HepG2 (cell line): ENCODE results near the gene ZNF367. TPM values are rescaled to one million over a fixed set of nuclear protein-coding genes. Genes with fewer than 3 reads are reported as not detected.
A peak's percentile ranks its signal among the peaks of the same experiment; 100 is the strongest.

Source experiments
- HNF4A ChIP-seq: sonication (generic); formaldehyde crosslinking; IDR thresholded peaks from 2 replicates; pipeline ENCODE4 v1.4.0; 2020; ENCODE audit warnings: missing genetic modification reagents
- RAD21 ChIP-seq: fragments of 450-650 bp; formaldehyde crosslinking; IDR thresholded peaks from 2 replicates; pipeline ENCODE4 v1.5.0; 2020; ENCODE audit warnings: mild to moderate bottlenecking
- RFX3 ChIP-seq: IDR thresholded peaks from 2 replicates; pipeline ENCODE4 v1.6.1; 2016; ENCODE audit warnings: missing biosample characterization, missing genetic modification reagents
- SALL1 ChIP-seq: sonication (generic); formaldehyde crosslinking; IDR thresholded peaks from 2 replicates; pipeline ENCODE4 v1.8.0; 2022; ENCODE audit warnings: mild to moderate bottlenecking, missing genetic modification reagents
- YY1 ChIP-seq: IDR thresholded peaks from 2 replicates; pipeline ENCODE4 v1.6.1; 2011; ENCODE audit warnings: low read length, low read depth, moderate library complexity, mild to moderate bottlenecking; ENCODE audit not compliant: insufficient read depth, insufficient replicate concordance
- ZFP82 ChIP-seq: sonication (generic); formaldehyde crosslinking; IDR thresholded peaks from 2 replicates; pipeline ENCODE4 v1.5.1; 2020; ENCODE audit warnings: mild to moderate bottlenecking, missing genetic modification reagents, borderline replicate concordance
- ZNF124 ChIP-seq: sonication (generic); formaldehyde crosslinking; IDR thresholded peaks from 2 replicates; pipeline ENCODE4 v1.4.0; 2020; ENCODE audit warnings: missing genetic modification reagents
- ZNF44 ChIP-seq: sonication (generic); formaldehyde crosslinking; IDR thresholded peaks from 2 replicates; pipeline ENCODE4 v1.5.1; 2020; ENCODE audit warnings: mild to moderate bottlenecking, missing genetic modification reagents
- ZNF567 ChIP-seq: sonication (generic); formaldehyde crosslinking; IDR thresholded peaks from 2 replicates; pipeline ENCODE4 v1.8.1; 2023; ENCODE audit warnings: mild to moderate bottlenecking, missing genetic modification reagents, borderline replicate concordance
- ZNF614 ChIP-seq: IDR thresholded peaks from 2 replicates; pipeline ENCODE4 v1.6.1; 2018; ENCODE audit warnings: missing biosample characterization, missing genetic modification reagents, inconsistent platforms, borderline replicate concordance
- ZNF674 ChIP-seq: sonication (generic); formaldehyde crosslinking; IDR thresholded peaks from 2 replicates; pipeline ENCODE4 v1.5.0; 2020; ENCODE audit warnings: low read depth, mild to moderate bottlenecking, missing genetic modification reagents
- ZNF83 ChIP-seq: sonication (generic); formaldehyde crosslinking; IDR thresholded peaks from 2 replicates; pipeline ENCODE4 v1.4.0; 2020; ENCODE audit warnings: missing genetic modification reagents, mild to moderate bottlenecking, borderline replicate concordance
- ZSCAN21 ChIP-seq: sonication (generic); formaldehyde crosslinking; IDR thresholded peaks from 2 replicates; pipeline ENCODE4 v1.8.0; 2022; ENCODE audit warnings: mild to moderate bottlenecking, missing genetic modification reagents, moderate library complexity, borderline replicate concordance
- polyA plus RNA-seq, 8 experiments: library from polyadenylated mRNA; depleted of rRNA in 3 of 8; stranded (reverse) in 7 of 8; unstranded in 1 of 8; fragments of >200 nt; fragmentation: Illumina TruSeq in 4 of 8; extraction: Trizol in 4 of 8; gene quantifications; 2 replicates each; pipeline versions ENCODE4 v1.2.1 to v1.2.3, GENCODE V29; 2011 to 2016; ENCODE audit warnings: low read depth in 4 of 8, missing spikeins in 1 of 8, mixed read lengths in 1 of 8; ENCODE audit not compliant: insufficient read depth in 1 of 8
- total RNA-seq, 5 experiments: library from RNA; depleted of rRNA; stranded (reverse); fragments of >200 nt; fragmentation: Illumina TruSeq; extraction: Trizol; gene quantifications; 2 replicates each; pipeline ENCODE4 v1.2.3, GENCODE V29; 2016; ENCODE audit warnings: low read depth in 1 of 5
- TF ChIP-seq, protein P1 (sequence below): sonication (generic); formaldehyde crosslinking; IDR thresholded peaks from 2 replicates; pipeline ENCODE4 v1.8.1; 2023; ENCODE audit warnings: mild to moderate bottlenecking, inconsistent platforms, moderate library complexity, missing genetic modification reagents, borderline replicate concordance
- TF ChIP-seq, protein P2 (sequence below): sonication (generic); formaldehyde crosslinking; IDR thresholded peaks from 2 replicates; pipeline ENCODE4 v1.4.0; 2020; ENCODE audit warnings: missing genetic modification reagents
- TF ChIP-seq, protein P3 (sequence below): sonication (generic); formaldehyde crosslinking; IDR thresholded peaks from 2 replicates; pipeline ENCODE4 v1.8.0; 2022; ENCODE audit warnings: missing genetic modification reagents, mild to moderate bottlenecking, borderline replicate concordance
- TF ChIP-seq, protein P4 (sequence below): sonication (generic); formaldehyde crosslinking; IDR thresholded peaks from 2 replicates; pipeline ENCODE4 v1.8.0; 2022; ENCODE audit warnings: missing genetic modification reagents, low read depth, mild to moderate bottlenecking, borderline replicate concordance
- TF ChIP-seq, protein P5 (sequence below): sonication (generic); formaldehyde crosslinking; IDR thresholded peaks from 2 replicates; pipeline ENCODE4 v1.8.1; 2023; ENCODE audit warnings: missing genetic modification reagents, mild to moderate bottlenecking, borderline replicate concordance
- TF ChIP-seq, protein P6 (sequence below): sonication (generic); formaldehyde crosslinking; IDR thresholded peaks from 2 replicates; pipeline ENCODE4 v1.5.0; 2020; ENCODE audit warnings: mild to moderate bottlenecking, missing genetic modification reagents

Gene ZNF367
- total and polyA plus RNA-seq, 2 of the 13 experiments (the other 11 are each of a cell fraction or from before 2014, with no cell fraction given) = 2.9 to 7.7 TPM

DNA sequence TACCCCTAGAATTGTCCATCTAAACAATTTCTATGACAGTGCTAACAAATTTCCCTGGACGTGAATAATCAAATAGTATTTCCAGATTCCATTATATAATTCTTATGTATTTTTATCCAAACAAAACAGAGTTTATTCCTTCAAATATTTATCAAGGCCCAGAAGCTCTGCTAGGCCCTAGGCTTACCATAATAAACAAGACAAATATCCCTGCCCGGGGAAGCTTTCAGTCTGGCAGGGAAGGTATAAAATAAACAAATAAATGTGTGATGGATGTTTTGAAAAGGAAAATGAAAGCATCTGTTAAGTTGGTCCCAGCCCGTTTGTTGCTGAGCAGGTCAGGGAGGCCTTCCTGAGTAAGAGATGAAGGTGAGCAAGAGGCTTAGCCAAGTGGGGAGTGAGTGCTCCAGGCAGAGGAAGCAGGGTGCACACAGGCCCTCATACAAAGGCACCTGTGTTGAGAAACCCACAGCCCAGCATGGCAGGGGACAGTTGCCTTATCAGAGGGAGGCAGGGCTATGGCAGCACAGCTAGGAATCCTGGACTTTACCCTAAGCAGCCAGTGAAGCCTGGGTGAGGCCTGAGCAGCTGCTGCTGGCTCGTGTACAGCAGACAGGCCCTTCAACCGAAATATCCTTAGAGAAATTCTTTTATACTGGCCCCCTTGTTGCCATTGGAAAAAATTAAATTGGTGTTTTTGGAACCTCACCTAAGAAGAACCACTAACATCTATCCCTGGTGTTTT, 27.0 kb downstream of the ZNF367 start (continued):
- no peak for TF ChIP-seq ZNF83
- no peak for TF ChIP-seq ZNF567 (CRISPR knock-in tag)
- TF ChIP-seq ZNF44 (CRISPR knock-in tag) = no peak
- no peak for TF ChIP-seq ZFP82 (CRISPR knock-in tag)
- TF ChIP-seq, protein P1, sequence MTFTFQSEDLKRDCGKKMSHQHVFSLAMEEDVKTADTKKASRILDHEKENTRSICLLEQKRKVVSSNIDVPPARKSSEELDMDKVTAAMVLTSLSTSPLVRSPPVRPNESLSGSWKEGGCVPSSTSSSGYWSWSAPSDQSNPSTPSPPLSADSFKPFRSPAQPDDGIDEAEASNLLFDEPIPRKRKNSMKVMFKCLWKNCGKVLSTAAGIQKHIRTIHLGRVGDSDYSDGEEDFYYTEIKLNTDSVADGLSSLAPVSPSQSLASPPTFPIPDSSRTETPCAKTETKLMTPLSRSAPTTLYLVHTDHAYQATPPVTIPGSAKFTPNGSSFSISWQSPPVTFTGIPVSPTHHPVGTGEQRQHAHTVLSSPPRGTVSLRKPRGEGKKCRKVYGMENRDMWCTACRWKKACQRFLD (CRISPR knock-in tag) = no peak
- TF ChIP-seq, protein P2, sequence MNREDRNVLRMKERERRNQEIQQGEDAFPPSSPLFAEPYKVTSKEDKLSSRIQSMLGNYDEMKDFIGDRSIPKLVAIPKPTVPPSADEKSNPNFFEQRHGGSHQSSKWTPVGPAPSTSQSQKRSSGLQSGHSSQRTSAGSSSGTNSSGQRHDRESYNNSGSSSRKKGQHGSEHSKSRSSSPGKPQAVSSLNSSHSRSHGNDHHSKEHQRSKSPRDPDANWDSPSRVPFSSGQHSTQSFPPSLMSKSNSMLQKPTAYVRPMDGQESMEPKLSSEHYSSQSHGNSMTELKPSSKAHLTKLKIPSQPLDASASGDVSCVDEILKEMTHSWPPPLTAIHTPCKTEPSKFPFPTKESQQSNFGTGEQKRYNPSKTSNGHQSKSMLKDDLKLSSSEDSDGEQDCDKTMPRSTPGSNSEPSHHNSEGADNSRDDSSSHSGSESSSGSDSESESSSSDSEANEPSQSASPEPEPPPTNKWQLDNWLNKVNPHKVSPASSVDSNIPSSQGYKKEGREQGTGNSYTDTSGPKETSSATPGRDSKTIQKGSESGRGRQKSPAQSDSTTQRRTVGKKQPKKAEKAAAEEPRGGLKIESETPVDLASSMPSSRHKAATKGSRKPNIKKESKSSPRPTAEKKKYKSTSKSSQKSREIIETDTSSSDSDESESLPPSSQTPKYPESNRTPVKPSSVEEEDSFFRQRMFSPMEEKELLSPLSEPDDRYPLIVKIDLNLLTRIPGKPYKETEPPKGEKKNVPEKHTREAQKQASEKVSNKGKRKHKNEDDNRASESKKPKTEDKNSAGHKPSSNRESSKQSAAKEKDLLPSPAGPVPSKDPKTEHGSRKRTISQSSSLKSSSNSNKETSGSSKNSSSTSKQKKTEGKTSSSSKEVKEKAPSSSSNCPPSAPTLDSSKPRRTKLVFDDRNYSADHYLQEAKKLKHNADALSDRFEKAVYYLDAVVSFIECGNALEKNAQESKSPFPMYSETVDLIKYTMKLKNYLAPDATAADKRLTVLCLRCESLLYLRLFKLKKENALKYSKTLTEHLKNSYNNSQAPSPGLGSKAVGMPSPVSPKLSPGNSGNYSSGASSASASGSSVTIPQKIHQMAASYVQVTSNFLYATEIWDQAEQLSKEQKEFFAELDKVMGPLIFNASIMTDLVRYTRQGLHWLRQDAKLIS = peak; percentile 69; the same call in 1 of the 2 replicates
- TF ChIP-seq YY1 = peak; percentile 78
- TF ChIP-seq ZSCAN21 = peak; percentile 71; the same call in 1 of the 2 replicates
- TF ChIP-seq, protein P3, sequence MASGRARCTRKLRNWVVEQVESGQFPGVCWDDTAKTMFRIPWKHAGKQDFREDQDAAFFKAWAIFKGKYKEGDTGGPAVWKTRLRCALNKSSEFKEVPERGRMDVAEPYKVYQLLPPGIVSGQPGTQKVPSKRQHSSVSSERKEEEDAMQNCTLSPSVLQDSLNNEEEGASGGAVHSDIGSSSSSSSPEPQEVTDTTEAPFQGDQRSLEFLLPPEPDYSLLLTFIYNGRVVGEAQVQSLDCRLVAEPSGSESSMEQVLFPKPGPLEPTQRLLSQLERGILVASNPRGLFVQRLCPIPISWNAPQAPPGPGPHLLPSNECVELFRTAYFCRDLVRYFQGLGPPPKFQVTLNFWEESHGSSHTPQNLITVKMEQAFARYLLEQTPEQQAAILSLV (CRISPR knock-in tag) = no peak
- TF ChIP-seq SALL1 (CRISPR knock-in tag) = peak; percentile 98
- no peak for TF ChIP-seq RFX3
- TF ChIP-seq, protein P4, sequence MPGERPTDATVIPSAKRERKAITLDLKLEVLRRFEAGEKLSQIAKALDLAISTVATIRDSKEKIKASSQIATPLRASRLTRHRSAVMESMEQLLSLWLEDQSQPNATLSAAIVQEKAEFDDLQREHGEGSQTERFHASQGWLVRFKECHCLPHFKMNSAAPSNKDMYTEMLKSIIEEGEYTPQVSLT (CRISPR knock-in tag) = no peak
- TF ChIP-seq RAD21 (CRISPR knock-in tag) = peak; percentile 75
- no peak for TF ChIP-seq ZNF674 (CRISPR knock-in tag)
- peak; percentile 95; the same call in 1 of the 2 replicates for TF ChIP-seq ZNF124 (CRISPR knock-in tag)
- TF ChIP-seq, protein P5, sequence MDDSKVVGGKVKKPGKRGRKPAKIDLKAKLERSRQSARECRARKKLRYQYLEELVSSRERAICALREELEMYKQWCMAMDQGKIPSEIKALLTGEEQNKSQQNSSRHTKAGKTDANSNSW (CRISPR knock-in tag) = no peak
- TF ChIP-seq ZNF614 = peak; percentile 96
- TF ChIP-seq, protein P6, sequence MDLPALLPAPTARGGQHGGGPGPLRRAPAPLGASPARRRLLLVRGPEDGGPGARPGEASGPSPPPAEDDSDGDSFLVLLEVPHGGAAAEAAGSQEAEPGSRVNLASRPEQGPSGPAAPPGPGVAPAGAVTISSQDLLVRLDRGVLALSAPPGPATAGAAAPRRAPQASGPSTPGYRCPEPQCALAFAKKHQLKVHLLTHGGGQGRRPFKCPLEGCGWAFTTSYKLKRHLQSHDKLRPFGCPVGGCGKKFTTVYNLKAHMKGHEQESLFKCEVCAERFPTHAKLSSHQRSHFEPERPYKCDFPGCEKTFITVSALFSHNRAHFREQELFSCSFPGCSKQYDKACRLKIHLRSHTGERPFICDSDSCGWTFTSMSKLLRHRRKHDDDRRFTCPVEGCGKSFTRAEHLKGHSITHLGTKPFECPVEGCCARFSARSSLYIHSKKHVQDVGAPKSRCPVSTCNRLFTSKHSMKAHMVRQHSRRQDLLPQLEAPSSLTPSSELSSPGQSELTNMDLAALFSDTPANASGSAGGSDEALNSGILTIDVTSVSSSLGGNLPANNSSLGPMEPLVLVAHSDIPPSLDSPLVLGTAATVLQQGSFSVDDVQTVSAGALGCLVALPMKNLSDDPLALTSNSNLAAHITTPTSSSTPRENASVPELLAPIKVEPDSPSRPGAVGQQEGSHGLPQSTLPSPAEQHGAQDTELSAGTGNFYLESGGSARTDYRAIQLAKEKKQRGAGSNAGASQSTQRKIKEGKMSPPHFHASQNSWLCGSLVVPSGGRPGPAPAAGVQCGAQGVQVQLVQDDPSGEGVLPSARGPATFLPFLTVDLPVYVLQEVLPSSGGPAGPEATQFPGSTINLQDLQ (CRISPR knock-in tag) = peak; percentile 70; the same call in 1 of the 2 replicates
- TF ChIP-seq HNF4A (CRISPR knock-in tag) = peak; percentile 98
